H9 (cell line): Measurements from ENCODE around the gene CFAP299. TPM values are rescaled to one million over a fixed set of nuclear protein-coding genes. Genes with fewer than 3 reads are reported as not detected.

Experiments
- DNase-seq: peaks from one replicate; pipeline ENCODE4 v3.0.0-alpha.2; 2017
- H2AFZ ChIP-seq: one replicate; pipeline ENCODE4 v1.6.1; 2013; ENCODE audit warnings: mild to moderate bottlenecking, low read length, control low read depth, moderate library complexity
- H2AK5ac ChIP-seq: 2 replicates; pipeline ENCODE4 v1.6.1; 2013; ENCODE audit warnings: low read length, control low read depth, mixed read lengths; ENCODE audit not compliant: insufficient read length
- H2BK120ac ChIP-seq: one replicate; pipeline ENCODE4 v1.6.1; 2013; ENCODE audit warnings: low read depth, mild to moderate bottlenecking, low read length, control low read depth, inconsistent platforms; ENCODE audit not compliant: poor library complexity, severe bottlenecking
- H2BK12ac ChIP-seq: 2 replicates; pipeline ENCODE4 v1.6.1; 2013; ENCODE audit warnings: low read length, control low read depth, mixed read lengths, low read depth; ENCODE audit not compliant: insufficient read length
- H2BK15ac ChIP-seq: 2 replicates; pipeline ENCODE4 v1.6.1; 2013; ENCODE audit warnings: low read depth, low read length, control low read depth
- H2BK20ac ChIP-seq: one replicate; pipeline ENCODE4 v1.6.1; 2013; ENCODE audit warnings: low read depth, mild to moderate bottlenecking, low read length, control low read depth, inconsistent platforms; ENCODE audit not compliant: poor library complexity, severe bottlenecking
- H2BK5ac ChIP-seq: 2 replicates; pipeline ENCODE4 v1.6.1; 2013; ENCODE audit warnings: low read length, control low read depth, mixed read lengths; ENCODE audit not compliant: insufficient read length
- H3K14ac ChIP-seq: 2 replicates; pipeline ENCODE4 v1.6.1; 2013; ENCODE audit warnings: low read length, control low read depth; ENCODE audit not compliant: insufficient read depth
- H3K18ac ChIP-seq: 2 replicates; pipeline ENCODE4 v1.6.1; 2013; ENCODE audit warnings: low read depth, mild to moderate bottlenecking, mixed read lengths, low read length, control low read depth; ENCODE audit not compliant: insufficient read length
- H3K23ac ChIP-seq: 2 replicates; pipeline ENCODE4 v1.6.1; 2013; ENCODE audit warnings: low read length, control low read depth, mixed read lengths, low read depth; ENCODE audit not compliant: insufficient read length
- H3K23me2 ChIP-seq: 2 replicates; pipeline ENCODE4 v1.6.1; 2013; ENCODE audit warnings: low read depth, mild to moderate bottlenecking, mixed read lengths, low read length, control low read depth; ENCODE audit not compliant: insufficient read length, poor library complexity, severe bottlenecking
- H3K27ac ChIP-seq: 2 replicates; pipeline ENCODE4 v1.5.1; 2013; ENCODE audit warnings: low read length, control low read depth, mixed read lengths, low read depth; ENCODE audit not compliant: insufficient read length
- H3K27me3 ChIP-seq: 2 replicates; pipeline ENCODE4 v1.6.1; 2013; ENCODE audit warnings: low read length, control low read depth, inconsistent platforms; ENCODE audit not compliant: insufficient read depth
- H3K4ac ChIP-seq: 2 replicates; pipeline ENCODE4 v1.6.1; 2013; ENCODE audit warnings: low read depth, mild to moderate bottlenecking, control low read depth, inconsistent platforms, low read length, moderate library complexity
- H3K4me1 ChIP-seq: 2 replicates; pipeline ENCODE4 v1.6.1; 2013; ENCODE audit warnings: low read length, control low read depth, inconsistent platforms; ENCODE audit not compliant: insufficient read depth
- H3K4me2 ChIP-seq: 2 replicates; pipeline ENCODE4 v1.6.1; 2013; ENCODE audit warnings: low read length, control low read depth, mixed read lengths; ENCODE audit not compliant: insufficient read length, insufficient read depth
- H3K56ac ChIP-seq: 2 replicates; pipeline ENCODE4 v1.6.1; 2013; ENCODE audit warnings: low read depth, mild to moderate bottlenecking, mixed read lengths, low read length, control low read depth; ENCODE audit not compliant: insufficient read length
- H3K79me1 ChIP-seq: 2 replicates; pipeline ENCODE4 v1.6.1; 2013; ENCODE audit warnings: low read depth, mild to moderate bottlenecking, moderate library complexity, low read length, control low read depth, inconsistent platforms; ENCODE audit not compliant: insufficient read depth, poor library complexity, severe bottlenecking
- H3K79me2 ChIP-seq: 2 replicates; pipeline ENCODE4 v1.6.1; 2013; ENCODE audit warnings: low read length, control low read depth, inconsistent platforms; ENCODE audit not compliant: insufficient read depth
- H3K9ac ChIP-seq: 2 replicates; pipeline ENCODE4 v1.6.1; 2013; ENCODE audit warnings: low read length, control low read depth, mixed read lengths; ENCODE audit not compliant: insufficient read length; ENCODE audit errors: extremely low read depth
- H3K9me3 ChIP-seq: one replicate; pipeline ENCODE4 v1.6.1; 2013; ENCODE audit warnings: low read depth, low read length, inconsistent platforms; ENCODE audit not compliant: control insufficient read depth
- H3T11ph ChIP-seq: one replicate; pipeline ENCODE4 v1.6.1; 2013; ENCODE audit warnings: mild to moderate bottlenecking, low read length, control low read depth, inconsistent platforms
- H4K20me1 ChIP-seq: one replicate; pipeline ENCODE4 v1.6.1; 2013; ENCODE audit not compliant: control insufficient read depth, insufficient read length, insufficient read depth
- H4K5ac ChIP-seq: 2 replicates; pipeline ENCODE4 v1.6.1; 2013; ENCODE audit warnings: low read depth, mild to moderate bottlenecking, mixed read lengths, low read length, control low read depth; ENCODE audit not compliant: insufficient read length
- H4K8ac ChIP-seq: replicated peaks from 2 replicates; pipeline ENCODE4 v1.6.1; 2013; ENCODE audit warnings: low read length, control low read depth, mixed read lengths, low read depth; ENCODE audit not compliant: insufficient read length
- H4K91ac ChIP-seq: 2 replicates; pipeline ENCODE4 v1.6.1; 2013; ENCODE audit warnings: low read depth, mild to moderate bottlenecking, moderate library complexity, mixed read lengths, low read length, control low read depth; ENCODE audit not compliant: insufficient read length
- H3K27ac Mint-ChIP-seq, 3 experiments: 2 replicates in 2 of 3; 3 replicates in 1 of 3; pipeline ENCODE4 v1.8.0; 2020 to 2021; ENCODE audit warnings: mixed read lengths in 3 of 3, mild to moderate bottlenecking in 1 of 3, moderate library complexity in 1 of 3
- H3K27me3 Mint-ChIP-seq: 2 replicates; pipeline ENCODE4 v1.8.0; 2021; ENCODE audit warnings: low read depth, mild to moderate bottlenecking, moderate library complexity, mixed read lengths
- H3K36me3 Mint-ChIP-seq, 3 experiments: 2 replicates in 2 of 3; 3 replicates in 1 of 3; pipeline ENCODE4 v1.8.0; 2020 to 2021; ENCODE audit warnings: low read depth in 3 of 3, mixed read lengths in 3 of 3; ENCODE audit not compliant: insufficient read depth in 1 of 3
- H3K4me1 Mint-ChIP-seq, 2 experiments: 2 replicates each; pipeline ENCODE4 v1.8.0; 2020; ENCODE audit warnings: mixed read lengths in 2 of 2
- H3K4me3 Mint-ChIP-seq, 2 experiments: 2 replicates in 1 of 2; 3 replicates in 1 of 2; pipeline ENCODE4 v1.8.0; 2020 to 2021; ENCODE audit warnings: mild to moderate bottlenecking in 2 of 2, mixed read lengths in 2 of 2, moderate library complexity in 1 of 2
- H3K9me3 Mint-ChIP-seq, 2 experiments: 2 replicates in 1 of 2; 3 replicates in 1 of 2; pipeline ENCODE4 v1.8.0; 2020; ENCODE audit warnings: mild to moderate bottlenecking in 2 of 2, mixed read lengths in 2 of 2, moderate library complexity in 1 of 2
- CTCF ChIP-seq: fragments of 200-600 bp; sonication (generic); conservative IDR thresholded peaks from 3 replicates; pipeline ENCODE4 v1.8.0; 2021; ENCODE audit warnings: antibody characterized with exemption, mild to moderate bottlenecking
- WGBS: extraction: QIAGEN DNeasy Blood & Tissue Kit; methylation state at CpG from one replicate; pipeline ENCODE4 v1.1.7; 2013; ENCODE audit warnings: missing lambda C conversion rate, low lambda C conversion rate, mixed read lengths; ENCODE audit not compliant: insufficient read length; ENCODE audit errors: extremely low coverage; 5-methylcytosine and 5-hydroxymethylcytosine counted together
- total RNA-seq: library from RNA; stranded (reverse); gene quantifications from 2 replicates; pipeline ENCODE4 v1.2.1, GENCODE V29; 2021

CFAP299 gene
- total RNA-seq, 1 experiment from 2014 or later, result not detected

GRCh38 chr4:80878218-80878617 is 542.7 kb downstream of the CFAP299 start:
- Histone ChIP-seq H2BK5ac (no peak overlapping the region), H3K27me3 (no peaks in the 10 kb centered on the region), H3T11ph (no peak overlapping the region), H3K4ac (no peak overlapping the region), H3K4me1 (no peaks in the 10 kb centered on the region), H3K4me2 (no peak overlapping the region), H2BK12ac (no peak overlapping the region), H2BK15ac (no peak overlapping the region), H2BK120ac (no peak overlapping the region), H3K79me2 (no peaks in the 10 kb centered on the region), H2AK5ac (no peak overlapping the region), H2AFZ (no peak overlapping the region), H3K56ac (no peak overlapping the region), H3K27ac (no peak overlapping the region), H4K8ac (no peak overlapping the region), H3K18ac (no peak overlapping the region), H3K23ac (no peak overlapping the region), H3K23me2 (no peaks in the 10 kb centered on the region), H4K91ac (no peak overlapping the region), H4K20me1 (no peaks in the 10 kb centered on the region), H3K14ac (no peak overlapping the region), H3K9me3 (no peaks in the 10 kb centered on the region), H4K5ac (no peak overlapping the region), H3K9ac (no peak overlapping the region), H2BK20ac (no peak overlapping the region), H3K79me1 (no peaks in the 10 kb centered on the region)
- no peaks in the 10 kb centered on the region for H3K9me3 Mint-ChIP-seq
- H3K27ac Mint-ChIP-seq, result no peak overlapping the region
- no peaks in the 10 kb centered on the region for H3K36me3 Mint-ChIP-seq
- H3K27me3 Mint-ChIP-seq, result no peaks in the 10 kb centered on the region
- no peak overlapping the region for H3K4me3 Mint-ChIP-seq
- no peak for DNase-seq
- no peak for TF ChIP-seq CTCF
- H3K4me1 Mint-ChIP-seq, result peaks cover 4% of the 10 kb centered on the region in 2 experiments
- no CpG with 5 or more reads among the region's 1 CpG for WGBS
